ENCODE measurements around the gene KRTAP24-1.

GRCh38 chr21:30305136-30305535, 22.4 kb upstream of the KRTAP24-1 start:
- TF ChIP-seq CTCF (IDR thresholded peaks at IDR 0.05; ENCODE audit: low read depth, low read length) (no peak), EZH2phosphoT487 (IDR thresholded peaks at IDR 0.05; ENCODE audit: low read depth) (no peak)

Measured in OCI-LY3 (cell line).